Dermis blood vessel endothelial cell (primary cell): ENCODE measurements around the gene DUSP22. TPM values are rescaled to one million over a fixed set of nuclear protein-coding genes. Genes with fewer than 3 reads are reported as not detected.

Experiments used
- DNase-seq: peaks from one replicate; pipeline ENCODE4 v3.0.0; 2010
- total RNA-seq: library from RNA; depleted of rRNA; stranded (reverse); fragments of >200 nt; gene quantifications from 2 replicates; pipeline ENCODE4 v1.2.3, GENCODE V29; 2014

Gene DUSP22
- total RNA-seq, 1 donor from 2014 or later, result 40.8 TPM

GRCh38 chr6:311679-312220 is 19.5 kb downstream of the DUSP22 start:
- DNase-seq, result peak; percentile 46

GRCh38 chr6:313087-313486 is 20.8 kb downstream of the DUSP22 start:
- DNase-seq, result peak; percentile 21

- no peak for DNase-seq
Measured at GRCh38 chr6:313917-314316, 21.6 kb downstream of the DUSP22 start.

DNA sequence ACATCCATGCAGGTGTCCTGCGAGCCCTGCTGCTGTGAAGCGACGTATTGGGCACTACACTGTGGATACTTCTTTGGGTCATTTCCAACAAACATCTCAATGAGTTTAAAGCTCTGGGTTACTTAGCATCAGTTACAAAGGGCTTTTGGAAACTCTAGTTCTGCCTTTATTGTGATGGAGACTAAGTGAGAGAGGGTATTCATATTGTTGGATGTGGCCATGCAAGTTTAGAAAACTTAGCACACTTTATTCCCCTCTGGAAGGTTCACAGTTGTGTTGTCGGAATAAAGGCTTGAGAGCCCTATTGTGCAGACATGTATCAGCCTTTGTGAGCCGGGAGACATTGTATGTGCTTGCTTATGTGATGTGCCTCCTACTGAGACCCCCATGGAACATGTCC is 22.1 kb downstream of the DUSP22 start:
- DNase-seq, result no peak

GRCh38 chr6:315226-315625 is 22.9 kb downstream of the DUSP22 start:
- no peak for DNase-seq

DNA sequence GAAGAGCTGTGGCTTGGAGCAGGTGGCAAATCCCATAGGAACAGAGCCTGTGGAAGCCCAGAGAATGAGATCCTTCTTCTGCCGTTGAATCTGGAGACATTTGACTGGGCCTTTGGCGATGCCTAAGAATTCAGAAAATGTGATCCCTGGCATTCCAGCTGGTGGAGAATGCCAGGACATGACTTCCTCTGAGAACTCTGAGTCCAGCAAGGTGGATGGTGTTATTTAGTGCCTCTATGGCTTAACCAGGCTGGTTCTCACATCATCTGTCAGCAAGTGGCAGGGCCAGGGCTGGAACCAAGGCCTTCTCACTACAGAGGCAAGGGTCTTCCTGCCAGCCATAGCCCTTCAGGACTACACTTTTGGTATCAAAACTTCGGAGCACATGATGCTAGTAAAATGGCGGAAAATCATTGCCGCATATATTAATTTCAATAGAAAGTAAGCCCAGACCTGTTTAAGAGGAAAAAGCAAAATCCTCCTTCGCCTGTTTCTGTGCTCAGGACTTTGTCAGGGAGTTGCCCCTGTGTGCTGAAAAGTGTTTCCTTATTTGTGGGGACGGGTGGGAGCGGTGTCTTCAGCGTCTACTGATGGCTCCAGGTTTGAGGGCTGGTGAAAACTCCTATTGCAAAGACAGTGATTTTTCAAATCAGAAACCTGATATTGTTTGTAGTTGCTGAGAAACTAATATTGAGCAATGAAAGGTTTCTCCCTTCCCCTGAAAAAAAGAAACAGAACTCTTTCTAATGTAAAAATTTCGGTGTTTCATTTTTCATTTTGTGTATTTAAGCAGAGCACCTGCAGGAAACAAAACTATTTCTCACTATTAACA is 23.9 kb downstream of the DUSP22 start:
- no peak for DNase-seq

DNA sequence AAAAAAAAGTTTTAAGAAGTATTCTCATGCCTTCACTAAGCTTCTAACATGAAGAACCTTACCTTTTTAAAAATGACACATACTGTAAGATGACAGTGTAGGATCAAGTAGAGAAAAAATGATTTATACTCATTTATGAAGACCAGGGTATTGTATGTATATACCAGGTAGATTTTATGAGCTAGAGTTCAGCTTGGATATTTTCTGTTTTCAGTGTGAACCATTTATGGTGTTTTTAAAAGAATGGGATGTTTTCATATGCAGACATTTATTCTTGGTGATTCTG is 24.4 kb downstream of the DUSP22 start:
- DNase-seq, result no peak

DNA sequence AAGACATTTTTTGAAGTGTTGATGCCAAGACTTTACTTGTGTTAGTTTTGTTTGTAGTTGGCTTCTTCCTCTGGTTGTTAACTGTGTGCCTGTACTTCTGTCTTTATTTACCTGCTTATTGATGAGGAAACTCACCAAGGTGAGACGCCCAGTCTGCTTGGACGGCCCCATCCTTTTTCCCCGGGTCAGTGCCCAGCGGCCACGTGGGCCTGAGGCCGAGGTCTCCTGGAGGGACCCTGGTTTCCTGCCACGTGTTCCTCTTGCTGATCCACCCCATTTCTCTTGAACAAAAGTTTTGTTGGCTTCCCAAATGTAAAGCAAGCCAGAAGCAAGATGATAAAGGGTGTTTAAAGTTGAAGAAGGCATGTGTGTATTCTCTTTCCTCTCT is 24.8 kb downstream of the DUSP22 start:
- no peak for DNase-seq

DNA sequence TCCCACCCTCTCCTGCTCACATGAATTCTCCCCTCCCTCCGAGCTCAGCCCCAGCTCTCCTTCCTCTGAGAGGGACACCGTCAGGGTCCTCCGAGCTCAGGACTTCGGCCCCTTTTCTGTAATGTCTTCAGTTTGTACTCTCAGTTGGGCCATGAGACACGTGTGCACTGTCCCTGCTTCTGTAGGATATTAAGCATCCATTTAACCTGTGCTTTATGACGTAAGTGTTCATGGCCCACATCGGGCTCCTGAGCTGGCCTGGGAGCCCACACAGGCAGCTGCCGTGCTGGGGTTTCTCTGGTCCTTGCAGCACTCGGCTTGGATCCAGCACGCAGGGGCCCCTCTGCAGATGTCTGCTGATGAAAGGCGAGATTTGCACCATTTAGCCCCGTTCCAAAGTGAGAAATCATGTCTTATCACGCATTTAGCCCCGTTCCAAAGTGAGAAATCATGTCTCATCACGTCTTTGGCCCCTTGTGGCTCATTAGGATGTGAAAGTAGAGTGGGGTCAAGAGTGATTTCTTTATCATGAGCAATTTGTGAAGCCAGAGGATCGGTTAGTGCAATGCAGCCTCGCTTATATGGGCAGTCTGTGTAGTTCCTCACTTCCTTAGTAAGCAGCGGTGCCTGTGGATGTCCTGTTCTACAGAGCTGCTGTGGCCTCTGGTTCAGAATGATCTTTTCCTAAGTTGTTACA is 25.3 kb downstream of the DUSP22 start:
- DNase-seq, result no peak

DNA sequence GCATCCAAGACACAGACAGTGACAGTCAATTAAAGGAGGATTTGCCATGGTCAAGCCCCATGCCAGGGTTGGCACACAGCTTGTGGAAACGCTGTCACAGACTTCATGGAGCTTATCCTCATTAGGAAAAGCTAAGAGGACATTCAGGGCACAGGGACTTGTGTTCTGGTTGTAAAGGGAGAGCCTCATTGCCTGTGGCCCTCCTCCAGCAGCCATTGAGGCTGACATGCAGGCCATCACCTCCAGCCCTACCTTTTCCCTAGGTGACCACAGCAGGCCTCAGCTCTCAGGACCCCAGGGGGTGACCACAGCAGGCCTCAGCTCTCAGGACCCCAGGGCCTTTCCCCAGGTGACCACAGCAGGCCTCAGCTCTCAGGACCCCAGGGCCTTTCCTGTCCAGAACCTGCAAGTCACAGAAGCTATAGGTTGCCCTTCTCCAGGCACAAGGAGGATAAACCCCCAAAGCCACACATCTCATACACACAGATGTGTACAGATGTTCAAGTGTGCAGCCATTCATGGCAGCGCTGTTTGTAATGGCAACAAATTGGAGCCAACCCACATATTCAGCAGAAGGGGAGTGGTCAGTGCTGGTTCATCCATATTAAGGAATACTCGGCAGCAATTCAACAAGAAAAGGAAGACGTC is 26.1 kb downstream of the DUSP22 start:
- no peak for DNase-seq

GRCh38 chr6:319177-320131 is 27.2 kb downstream of the DUSP22 start:
- DNase-seq, result no peak

DNA sequence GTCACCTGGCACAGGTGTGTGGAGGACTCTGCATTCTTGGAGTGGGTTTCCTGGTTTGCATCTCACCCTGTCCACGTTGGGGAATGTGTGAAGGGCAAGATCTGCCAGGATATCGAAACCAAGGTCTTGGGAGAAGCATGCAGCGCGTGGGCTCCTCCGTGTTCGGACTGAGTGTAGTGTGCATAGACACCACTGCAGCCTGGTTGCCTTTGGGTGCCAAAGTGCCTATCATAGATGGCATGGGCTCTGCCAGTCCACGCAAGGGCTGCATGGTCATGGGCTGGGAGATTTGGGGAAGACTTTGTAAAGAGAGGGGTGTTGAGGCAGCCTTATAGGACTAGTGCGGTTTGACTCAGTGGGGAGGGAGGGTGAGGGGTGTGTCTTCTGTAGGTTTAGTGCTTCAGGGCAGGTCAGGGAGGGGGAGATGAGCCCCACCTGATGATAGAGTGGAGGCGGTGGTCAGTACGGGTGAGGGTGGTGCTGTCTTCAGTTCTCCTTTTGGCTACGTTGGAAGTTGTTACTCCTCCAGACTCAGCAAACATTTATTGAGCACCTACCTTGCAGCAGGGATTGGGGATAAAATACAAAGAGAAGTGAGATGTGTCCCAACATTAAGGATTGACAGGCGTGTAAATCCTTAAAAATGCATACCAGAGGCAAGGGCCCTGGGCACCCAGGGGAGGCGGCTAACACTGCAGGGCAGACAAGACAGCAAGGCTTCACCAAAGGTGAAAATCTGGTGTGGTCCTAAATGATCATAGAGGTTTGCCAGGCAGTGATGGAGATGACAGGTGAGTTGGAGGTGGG is 28.3 kb downstream of the DUSP22 start:
- DNase-seq, result no peak

DNA sequence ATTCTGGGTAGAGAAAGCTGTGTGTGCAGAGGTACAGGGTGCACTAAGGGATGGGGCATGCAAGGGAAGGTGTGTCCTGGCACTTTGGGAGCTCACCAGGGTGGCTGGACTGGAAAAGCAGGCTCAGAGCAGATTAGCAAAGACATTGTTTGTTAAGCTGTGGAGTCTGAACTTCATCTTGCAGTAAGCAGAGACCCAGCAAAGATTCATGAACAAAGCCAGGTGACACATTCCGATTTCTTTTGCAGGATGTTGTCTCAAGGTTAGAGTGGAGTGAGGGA is 28.8 kb downstream of the DUSP22 start:
- no peak for DNase-seq

DNA sequence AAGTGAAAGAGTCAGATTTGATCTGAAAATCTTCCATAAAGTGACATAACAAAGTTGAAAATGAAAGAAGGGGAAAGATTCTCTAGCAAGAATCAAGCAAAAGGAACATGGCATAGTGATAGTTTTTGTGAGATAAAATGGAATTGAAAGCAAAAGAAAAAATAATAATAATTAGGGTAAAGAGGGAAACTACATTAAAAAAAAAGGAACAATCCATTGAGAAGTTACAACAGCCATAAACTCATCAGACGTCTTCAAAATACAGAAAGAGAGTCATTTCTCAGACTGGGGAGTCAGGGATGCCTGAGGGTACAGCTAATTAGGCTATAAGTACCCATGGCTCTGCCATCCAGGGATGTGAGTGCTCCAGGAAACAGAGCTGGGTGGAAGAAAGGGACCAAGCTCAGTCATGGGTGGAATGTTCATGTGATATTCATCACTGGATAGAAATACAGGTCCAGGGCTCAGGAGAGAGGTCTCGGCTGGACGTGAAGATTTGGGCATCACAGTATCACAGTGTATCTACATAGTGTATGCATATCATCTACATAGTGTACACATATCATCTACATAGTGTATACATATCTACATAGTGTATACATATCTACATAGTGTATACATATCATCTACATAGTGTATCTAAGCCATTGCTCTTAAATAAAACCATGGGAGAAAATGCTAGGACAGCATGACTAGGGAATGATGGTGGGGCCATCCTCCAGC is 29.4 kb downstream of the DUSP22 start:
- DNase-seq, result no peak

DNA sequence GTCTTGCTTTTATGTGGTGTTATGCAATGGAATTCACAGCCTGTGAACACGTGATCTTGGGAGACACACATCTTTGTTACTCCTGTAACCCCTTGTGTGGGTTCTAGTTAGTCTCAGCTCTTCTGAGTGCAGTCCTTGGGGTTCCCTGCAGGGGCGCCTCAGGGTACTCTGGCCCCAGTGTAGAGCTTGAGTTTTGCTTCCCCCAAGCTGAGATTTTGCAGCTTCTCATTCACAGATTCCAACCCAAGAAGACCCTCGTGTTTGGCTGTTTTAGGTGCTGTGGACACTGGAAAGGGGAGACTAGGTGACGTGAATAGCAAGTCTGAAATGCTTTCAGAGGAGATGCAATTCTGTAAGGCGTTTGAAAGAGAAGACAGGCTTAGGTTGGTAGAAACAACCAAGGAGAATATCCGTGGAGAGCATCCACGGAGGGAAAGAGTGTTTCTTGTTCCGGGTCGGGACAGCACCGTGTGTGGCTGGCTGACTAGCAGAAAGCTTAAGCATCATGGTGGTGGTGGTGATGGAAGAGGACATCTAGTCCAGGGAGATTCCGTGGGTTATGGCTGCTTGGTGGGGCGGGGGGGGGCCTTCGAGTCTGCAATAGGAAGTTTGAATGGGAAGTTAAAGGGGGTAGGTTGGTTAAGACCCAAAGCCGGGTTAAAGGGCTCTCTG is 30.1 kb downstream of the DUSP22 start:
- DNase-seq, result no peak

DNA sequence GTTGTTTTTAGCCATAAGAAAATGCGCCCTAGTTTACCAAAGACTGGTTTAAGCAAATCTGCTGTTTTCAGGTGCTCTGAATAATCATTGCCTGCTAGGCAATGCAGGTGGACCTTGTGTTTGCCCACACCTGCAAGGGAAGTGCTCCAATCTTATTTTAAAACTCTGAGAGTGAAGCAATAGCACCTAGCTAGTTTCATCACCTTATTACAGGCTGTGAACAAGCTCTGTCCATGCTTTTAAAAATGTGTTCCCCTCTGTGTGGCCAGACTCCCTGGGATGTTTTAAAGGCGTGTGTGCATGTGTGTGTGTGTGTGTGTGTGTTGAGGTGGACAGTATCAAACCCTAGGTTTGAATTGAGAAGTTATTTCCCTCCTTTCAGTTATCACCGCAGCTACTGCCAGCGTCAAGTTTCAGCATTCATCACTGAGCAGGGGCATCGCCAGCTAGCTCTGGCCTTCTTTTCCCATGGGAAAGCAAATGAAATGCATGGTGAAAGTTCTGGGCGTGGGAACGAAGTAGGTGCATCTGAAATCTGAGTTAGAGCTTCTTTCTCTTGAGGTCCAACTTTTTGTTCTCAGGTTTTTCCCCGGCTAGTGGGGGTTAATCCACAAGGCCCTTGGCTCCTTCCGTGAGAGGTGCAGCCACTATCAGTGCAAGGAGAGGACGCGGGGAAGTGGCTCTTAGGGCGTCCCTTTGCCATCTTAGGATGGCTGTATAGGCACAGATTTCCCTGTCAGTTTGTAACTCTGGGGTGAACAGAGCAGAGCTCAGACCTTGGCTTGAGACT is 30.8 kb downstream of the DUSP22 start:
- no peak for DNase-seq

- DNase-seq, result no peak
Measured at GRCh38 chr6:323730-324088, 31.4 kb downstream of the DUSP22 start.

DNA sequence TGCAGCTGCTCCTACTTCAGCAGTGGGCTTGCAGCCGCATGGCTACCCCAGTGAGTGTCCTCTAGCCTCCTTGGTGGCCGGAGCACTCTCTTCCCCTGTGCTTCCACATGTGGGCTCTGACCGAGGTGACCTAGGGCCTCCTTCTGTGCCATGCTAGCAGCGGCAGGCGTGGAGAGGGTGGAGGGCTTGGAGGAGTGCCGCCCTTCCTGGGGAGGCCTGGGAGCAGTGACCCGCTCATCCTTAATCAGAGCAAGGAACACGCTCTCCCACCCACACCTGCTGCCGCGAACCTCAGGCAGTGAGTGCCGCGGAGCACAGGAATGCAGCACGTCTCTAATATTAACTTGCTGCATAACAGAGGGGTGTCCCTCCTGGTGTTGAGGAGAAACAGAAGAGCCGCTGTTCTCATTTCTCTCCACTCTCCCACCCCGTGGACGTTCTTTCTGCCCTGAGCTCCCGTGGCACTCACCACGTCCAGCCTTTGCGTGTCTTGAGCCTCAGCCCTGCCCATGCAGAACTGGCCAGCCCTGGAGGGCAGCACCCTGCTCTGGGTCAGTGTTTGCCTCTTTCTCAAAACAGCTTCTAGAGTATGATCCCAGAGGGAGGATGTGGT is 31.9 kb downstream of the DUSP22 start:
- DNase-seq, result no peak

DNA sequence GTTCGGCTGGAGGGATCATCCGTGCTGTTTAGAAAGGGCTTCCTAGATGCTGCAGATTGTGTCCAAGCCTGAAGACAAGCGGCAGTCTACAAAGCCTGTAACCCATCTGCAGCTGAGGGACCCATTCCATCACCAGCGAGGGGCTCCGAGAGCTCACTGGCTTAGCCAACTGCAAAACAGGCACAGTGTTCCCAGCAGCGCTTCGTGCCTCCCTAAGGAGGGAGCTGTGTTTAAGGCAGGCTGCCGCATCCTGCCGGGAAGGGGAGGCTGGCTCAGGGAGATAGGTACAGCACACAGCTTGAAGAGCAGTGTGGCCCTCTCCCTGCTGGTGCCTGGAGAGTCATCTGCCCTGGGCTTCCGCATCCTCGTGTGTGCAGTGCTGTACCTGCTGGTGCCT is 32.4 kb downstream of the DUSP22 start:
- no peak for DNase-seq
